Measurements from ENCODE around the gene SPAG5.
"Not testable (repeated sequence)": the region's sequence is repeated elsewhere in the genome, so short reads cannot be mapped to it uniquely, and the experiment has no call there.

The SPAG5 gene

DNA sequence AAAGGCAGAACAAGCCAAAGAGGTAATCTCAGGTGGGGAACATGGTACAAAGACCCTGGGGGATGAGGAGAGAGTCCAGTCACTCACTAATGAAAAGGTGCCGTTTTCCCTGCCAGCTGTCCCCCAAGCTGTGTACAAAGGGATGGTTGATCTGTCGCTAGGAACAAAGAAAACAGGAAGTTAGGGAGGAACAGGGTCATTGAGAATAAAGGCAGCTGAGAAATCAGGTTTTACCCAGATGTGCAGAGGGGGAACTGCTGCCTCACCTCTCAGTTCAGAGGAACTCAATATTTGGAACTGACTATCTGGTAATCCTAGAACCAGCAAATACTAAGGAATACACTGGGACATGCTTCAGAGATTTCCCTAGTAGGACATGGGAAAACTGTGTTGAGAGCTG lies 13.7 kb upstream of the SPAG5 start:
- DNase-seq, result no peak

DNA sequence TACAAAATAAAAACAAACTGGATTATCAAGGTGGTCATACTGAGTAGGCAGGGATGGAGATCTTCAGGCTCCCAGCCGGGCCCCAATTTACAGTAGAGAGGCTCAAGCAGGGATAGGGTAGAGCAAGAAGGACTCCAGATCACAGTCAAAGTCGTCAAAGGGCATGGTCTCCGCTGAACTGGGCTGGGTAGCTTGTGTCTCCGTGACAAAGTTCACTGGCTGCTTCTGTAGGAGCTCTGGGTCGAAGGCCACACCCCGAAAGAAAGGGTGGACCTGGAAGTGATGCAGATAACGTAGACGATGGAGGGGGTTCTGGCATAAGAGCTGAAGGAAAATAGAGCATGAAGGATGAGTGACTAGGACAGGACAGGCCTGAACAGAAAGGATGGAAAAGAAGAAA lies 11.6 kb upstream of the SPAG5 start:
- DNase-seq, result no peak

DNA sequence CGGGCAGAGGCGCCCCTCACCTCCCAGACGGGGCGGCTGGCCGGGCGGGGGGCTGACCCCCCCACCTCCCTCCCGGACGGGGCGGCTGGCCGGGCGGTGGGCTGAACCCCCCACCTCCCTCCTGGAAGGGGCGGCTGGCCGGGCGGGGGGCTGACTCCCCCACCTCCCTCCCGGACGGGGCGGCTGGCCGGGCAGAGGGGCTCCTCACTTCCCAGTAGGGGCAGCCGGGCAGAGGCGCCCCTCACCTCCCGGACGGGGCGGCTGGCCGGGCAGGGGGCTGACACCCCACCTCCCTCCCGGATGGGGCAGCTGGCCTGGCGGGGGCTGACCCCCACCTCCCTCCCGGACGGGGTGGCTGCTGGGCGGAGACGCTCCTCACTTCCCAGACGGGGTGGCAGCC lies 5.2 kb upstream of the SPAG5 start:
- DNase-seq, result not testable (repeated sequence)

DNA sequence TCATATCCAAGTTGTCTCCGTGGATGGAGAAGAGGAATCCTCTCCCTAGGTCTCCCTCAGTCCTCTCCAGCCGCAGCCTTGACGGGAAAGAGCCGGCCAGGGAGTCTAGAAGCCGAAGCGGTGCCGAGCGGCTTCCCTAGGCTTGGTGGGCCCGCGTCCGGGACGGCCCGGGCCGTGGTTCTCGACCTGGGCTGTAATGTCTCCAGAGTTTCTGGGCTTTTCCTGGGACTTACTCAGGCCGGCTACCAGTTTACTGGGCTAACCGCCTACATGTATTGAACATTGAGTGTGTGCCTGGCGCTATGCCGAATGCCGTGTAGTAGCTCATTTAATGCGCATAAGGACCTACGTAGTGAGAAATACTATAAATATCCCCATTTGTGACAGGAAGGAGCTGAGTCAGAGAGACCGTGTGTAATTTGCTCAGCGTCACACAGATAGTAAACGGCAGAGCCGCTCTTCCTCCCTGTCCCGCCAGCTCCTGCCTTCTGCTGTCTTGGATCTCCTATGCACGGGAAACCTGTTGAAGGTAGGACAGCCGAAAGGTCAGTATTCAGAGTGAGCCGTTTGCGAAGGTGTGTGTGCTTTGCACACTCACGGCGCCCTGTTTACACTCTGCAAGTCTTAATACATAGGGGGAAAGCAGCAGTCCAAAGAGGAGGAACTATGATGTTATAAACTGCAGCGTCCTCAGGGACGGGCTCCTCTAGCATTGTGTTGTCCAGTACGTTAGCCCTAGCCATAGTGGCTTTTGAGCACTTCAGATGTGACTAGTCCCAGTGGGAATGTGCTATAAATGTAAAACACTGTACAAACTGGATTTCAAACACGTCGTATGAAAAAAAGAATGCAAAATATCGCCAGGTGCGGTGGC lies 723 bp upstream of the SPAG5 start:
- DNase-seq, result peak; percentile 56

- peak; percentile 66 for DNase-seq
Measured at GRCh38 chr17:28598389-28598788, 436 bp downstream of the SPAG5 start.

DNA sequence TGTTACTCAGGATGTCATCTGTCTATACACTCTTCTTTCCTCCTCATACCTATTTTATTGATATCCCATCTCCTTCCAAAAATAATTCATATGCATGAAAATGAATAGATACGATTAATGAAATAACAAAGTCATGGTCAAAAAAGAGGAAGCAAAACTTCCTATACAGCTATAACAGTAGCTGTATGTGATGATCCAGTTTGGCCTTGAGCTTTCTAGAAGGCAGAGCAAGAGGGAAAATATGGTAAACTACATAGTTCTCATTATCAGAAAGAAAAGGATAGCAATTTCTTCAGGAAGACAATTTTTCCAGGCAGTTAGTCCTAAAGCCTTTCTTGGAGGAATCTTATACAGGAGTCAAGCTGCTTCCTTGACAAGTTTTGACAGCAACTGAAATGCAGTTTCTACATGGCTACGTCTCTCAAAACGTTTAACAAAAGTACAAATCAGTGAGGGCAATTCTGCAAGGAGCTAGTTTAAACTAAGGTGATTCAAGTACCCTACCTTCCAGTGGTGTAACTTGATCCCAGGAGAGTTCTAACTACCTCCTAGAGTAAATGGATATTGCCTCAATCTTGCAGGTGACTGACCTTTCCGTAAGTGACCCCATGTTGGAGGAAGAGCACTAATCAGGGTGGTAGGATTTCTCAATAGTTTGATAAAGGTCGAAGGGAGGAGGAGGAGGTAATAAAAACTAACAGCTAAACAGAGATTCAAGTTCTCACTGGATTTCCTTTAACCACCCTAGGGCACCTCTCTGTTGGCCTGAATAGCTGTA lies 1.0 kb downstream of the SPAG5 start:
- DNase-seq, result peak; percentile 38

DNA sequence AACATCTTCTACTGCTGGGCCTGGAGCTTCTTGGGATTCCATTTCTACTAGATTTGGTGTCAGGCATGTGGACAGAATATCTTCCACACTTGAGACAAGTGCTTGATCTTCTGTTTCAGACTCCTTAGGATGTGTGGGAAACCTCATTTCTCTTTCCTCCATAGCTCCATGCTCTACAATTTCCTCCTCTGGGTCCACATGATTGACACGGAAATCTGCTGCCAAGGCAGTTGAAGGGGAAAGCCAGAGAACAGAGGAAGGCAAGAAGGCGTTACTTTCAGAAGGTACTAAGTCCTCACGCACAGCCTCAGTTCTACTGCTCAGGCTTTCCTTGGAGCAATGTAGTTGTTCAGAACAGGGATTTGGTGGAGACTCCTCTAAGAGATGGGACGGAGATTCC lies 6.6 kb downstream of the SPAG5 start:
- no peak for DNase-seq

GRCh38 chr17:28585851-28586250 lies 13.0 kb downstream of the SPAG5 start:
- no peak for DNase-seq

GRCh38 chr17:28584434-28584833 lies 14.4 kb downstream of the SPAG5 start:
- DNase-seq, result no peak

DNA sequence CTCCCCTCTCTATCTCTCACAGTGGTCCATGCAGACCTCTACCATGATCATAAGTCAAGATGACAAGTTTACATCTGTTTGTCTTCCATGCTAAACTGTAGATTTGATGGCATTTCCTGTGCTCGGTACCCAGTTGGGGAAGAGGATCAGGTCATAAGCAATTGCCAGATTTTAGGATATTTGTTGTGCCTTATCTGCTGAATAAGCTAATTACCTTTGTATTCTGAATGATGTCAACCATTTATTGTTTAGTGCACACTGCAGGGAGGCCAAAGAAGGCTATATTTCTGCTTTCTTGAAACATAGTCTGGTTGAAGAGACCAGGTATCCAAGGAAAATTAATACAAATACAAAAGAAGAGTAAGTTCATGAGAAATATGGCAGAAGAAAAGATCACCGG lies 16.3 kb downstream of the SPAG5 start:
- DNase-seq, result no peak

DNA sequence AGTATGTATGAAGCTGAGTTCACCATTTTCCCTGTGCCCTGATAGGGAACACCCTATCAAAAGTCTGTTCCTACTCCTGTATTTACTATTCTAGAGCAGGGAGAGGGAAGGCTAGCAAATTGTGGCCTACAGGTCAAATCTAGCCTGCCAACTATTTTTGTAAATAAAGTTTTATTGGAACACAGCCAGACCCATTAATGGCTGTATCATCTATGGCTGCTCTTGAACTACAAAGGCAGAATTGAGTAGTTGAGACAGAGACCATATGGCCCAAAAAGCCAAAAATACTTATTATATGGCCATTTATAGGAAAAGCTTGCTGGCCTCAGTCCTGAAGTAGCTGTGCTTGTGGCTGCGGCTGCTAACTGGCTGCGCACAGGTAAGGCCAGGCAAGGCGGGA lies 17.9 kb downstream of the SPAG5 start:
- no peak for DNase-seq

- no peak for DNase-seq
Measured at GRCh38 chr17:28579526-28579925, 19.3 kb downstream of the SPAG5 start.

GRCh38 chr17:28578246-28579195 lies 20.3 kb downstream of the SPAG5 start:
- DNase-seq, result no peak

DNA sequence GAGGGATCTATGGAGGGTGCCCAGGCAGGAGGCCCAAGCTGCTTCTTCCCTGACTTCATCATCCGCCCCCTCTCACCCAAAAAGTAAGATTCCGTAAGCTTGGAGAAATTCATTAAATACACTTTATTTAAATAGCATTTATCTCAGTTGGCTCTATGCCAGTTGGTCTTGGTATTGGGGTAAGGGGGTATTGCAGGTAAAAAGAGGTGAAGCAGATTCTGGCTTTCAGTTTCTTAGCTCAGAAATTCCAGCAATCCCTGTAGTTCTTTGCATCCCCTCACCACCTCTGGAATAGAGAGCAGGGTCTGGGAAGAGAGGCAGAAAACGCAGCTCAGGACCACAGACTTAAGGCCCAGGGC lies 21.4 kb downstream of the SPAG5 start:
- no peak for DNase-seq

DNA sequence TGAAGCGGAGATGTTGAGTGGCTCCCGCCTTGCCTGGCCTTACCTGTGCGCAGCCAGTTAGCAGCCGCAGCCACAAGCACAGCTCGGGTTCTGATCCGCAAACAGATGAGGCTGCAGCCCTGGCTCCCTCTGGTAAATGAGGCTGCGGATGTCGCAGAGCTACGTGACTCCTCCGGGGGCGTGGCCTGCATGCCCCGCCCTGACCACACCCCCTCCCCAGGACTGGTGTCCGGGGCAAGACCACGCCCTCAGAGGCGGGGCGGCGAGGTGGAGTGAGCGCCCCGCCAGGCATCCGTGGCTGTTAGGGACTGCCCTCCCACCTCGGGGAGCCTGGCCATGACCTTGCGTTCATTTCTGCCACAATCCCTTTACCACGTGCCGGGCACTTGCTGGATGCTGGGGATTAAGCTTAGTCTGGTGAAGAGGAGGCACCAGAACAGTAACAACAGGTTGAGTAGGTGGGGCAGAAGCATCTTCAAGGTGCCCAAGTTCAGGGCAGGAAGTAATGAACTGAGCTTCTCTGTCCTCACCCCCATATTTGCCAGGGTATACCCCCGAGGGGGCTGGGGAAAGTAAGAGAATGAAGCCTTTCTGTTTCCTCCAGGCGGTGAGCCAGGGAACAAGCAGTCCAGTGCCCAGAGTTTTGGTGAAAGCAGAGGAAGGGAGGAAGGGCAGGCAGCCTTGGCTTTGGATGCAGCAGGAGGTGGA lies 21.9 kb downstream of the SPAG5 start, which contains the start of gene ALDOC:
ALDOC (minus strand) TSS at position 138 of the 708 bp plus-strand sequence. CDS start 1,363 bp downstream, outside the sequence.
- DNase-seq, result peak; percentile 92

DNA sequence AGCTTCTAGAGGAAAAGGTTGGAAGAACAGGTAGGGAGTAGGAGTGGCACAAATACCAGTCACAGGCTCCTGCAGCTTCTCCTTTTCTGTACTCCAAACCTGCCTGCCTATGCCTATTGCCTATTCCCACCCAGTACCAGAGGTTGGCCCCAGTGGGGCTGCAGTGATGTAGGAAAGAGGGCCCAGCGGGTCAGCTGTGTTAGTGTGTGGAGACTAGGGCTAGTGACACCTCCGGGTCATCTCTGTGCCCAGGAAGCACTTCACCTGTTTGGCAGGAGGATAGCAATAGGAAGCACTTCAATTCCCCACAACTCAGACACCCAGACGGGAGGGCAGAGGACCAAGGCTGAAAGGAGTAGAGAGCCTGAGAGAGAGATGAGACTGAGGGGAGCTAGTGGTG lies 22.8 kb downstream of the SPAG5 start:
- DNase-seq, result not testable (repeated sequence)

- DNase-seq, result no peak
Measured at GRCh38 chr17:28575126-28575795, 23.6 kb downstream of the SPAG5 start.

DNA sequence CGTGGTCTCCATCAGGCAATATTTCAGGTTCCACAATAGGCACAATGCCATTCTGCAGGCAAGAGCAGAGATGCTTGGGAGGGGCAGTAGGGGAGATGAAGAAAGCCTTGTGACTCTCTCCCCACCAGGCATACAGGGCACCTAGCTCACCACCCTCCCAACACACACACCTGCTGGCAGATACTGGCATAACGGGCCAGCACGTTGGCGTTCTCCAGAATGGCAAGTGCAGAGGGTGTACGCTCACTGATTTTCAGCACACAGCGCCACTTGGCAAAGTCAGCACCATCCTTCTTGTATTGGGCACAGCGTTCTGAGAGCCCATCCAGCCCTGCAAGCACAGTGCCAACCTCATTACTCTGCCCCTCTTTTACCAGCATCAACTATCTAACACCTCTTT lies 24.3 kb downstream of the SPAG5 start:
- no peak for DNase-seq

DNA sequence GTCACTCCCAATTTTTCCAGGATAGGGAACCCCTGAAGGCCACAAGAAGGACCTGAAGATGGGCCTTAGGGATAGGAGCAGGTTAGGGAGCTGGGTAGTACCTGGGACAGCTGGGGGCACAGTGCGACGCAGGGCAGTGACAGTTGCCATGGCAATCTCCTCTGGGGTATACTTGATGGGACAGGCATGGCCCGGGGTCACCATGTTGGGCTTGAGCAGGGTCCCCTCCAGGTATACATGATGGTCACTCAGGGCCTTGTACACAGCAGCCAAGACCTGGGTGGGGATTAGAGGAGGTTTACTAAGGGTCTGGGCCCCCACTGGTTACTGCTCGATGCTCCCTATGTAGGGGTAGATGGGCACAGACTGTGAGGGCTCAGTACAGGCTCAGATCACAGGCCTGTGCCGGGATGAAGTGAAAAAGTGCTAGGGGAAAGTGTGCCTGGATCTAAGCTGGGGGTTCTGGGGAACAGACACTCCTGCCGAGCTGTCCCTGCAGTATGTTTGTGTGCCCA lies 24.8 kb downstream of the SPAG5 start:
- DNase-seq, result no peak

GRCh38 chr17:28573521-28573920 lies 25.3 kb downstream of the SPAG5 start:
- DNase-seq, result no peak

DNA sequence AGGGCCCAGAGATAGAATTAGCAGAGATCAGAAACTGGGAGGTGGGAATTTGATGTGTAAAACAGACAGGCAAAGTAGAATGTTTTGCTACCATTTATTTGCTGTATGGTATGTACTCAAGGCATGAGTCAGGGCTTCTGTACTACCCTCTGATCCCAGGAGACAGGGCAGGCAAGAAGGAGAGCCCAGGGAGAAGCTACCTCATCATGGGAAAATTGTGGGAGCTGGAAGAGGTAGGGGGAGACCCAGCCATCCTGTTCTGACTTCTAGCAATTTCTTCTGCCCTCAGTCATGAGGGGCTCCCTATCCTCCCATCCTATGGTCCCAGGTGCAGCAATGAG lies 25.8 kb downstream of the SPAG5 start:
- DNase-seq, result no peak
